WTC11 (cell line): ENCODE measurements around the gene COMMD7.

Experiments used
- ELF4 ChIP-seq: sonication (generic); formaldehyde crosslinking; IDR thresholded peaks from 2 replicates; pipeline ENCODE4 v1.8.1; 2022; ENCODE audit warnings: low read depth, mild to moderate bottlenecking, moderate library complexity, missing genetic modification reagents
- FOXK1 ChIP-seq: sonication (generic); formaldehyde crosslinking; IDR thresholded peaks from 2 replicates; pipeline ENCODE4 v1.8.0; 2022; ENCODE audit warnings: mild to moderate bottlenecking, moderate library complexity, missing genetic modification reagents
- MAX ChIP-seq: sonication (generic); formaldehyde crosslinking; IDR thresholded peaks from 2 replicates; pipeline ENCODE4 v1.8.0; 2022; ENCODE audit warnings: mild to moderate bottlenecking, missing genetic modification reagents
- TP53 ChIP-seq: sonication (generic); formaldehyde crosslinking; IDR thresholded peaks from 2 replicates; pipeline ENCODE4 v1.8.1; 2023; ENCODE audit warnings: mild to moderate bottlenecking, missing genetic modification reagents
- ZBTB43 ChIP-seq: sonication (generic); formaldehyde crosslinking; IDR thresholded peaks from 2 replicates; pipeline ENCODE4 v1.8.1; 2023; ENCODE audit warnings: mild to moderate bottlenecking, missing genetic modification reagents

DNA sequence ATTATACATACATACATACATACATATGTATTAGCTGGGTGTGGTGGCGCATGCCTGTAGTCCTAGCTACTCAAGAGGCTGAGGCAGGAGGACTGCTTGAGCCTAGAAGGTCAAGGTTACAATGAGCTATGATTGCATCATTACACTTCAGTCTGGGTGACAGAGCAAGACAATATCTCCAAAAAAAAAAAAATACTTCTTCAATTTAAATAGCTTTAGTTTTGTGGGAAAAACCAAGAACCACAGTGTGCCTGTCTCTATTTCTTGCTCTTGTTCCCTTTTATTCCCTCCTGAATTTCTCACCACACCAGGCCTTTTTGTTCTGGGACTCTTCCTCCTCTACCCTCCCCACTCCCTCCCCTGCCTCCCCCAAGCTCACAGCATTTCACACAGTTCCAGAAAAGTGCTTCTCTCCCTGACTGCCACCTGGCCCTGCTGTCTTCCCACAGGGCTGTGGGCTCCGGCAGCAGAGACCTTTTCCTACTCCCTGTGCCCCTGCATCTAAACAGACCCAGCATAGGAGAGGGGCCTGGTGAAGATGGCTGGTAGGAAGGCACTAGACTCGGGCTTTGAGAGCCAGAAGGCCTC, 70.8 kb downstream of the COMMD7 start:
- TF ChIP-seq MAX (CRISPR knock-in tag) (no peak), FOXK1 (no peak), ZBTB43 (CRISPR knock-in tag) (no peak), TP53 (CRISPR knock-in tag) (no peak), ELF4 (CRISPR knock-in tag) (no peak)
